ENCODE data around the gene GJA3. TPM values are rescaled to one million over a fixed set of nuclear protein-coding genes. Genes with fewer than 3 reads are reported as not detected.

GJA3 gene
- total RNA-seq, 4 donors from 2014 or later, result 0.11 to 0.54 (median 0.41) TPM

DNA sequence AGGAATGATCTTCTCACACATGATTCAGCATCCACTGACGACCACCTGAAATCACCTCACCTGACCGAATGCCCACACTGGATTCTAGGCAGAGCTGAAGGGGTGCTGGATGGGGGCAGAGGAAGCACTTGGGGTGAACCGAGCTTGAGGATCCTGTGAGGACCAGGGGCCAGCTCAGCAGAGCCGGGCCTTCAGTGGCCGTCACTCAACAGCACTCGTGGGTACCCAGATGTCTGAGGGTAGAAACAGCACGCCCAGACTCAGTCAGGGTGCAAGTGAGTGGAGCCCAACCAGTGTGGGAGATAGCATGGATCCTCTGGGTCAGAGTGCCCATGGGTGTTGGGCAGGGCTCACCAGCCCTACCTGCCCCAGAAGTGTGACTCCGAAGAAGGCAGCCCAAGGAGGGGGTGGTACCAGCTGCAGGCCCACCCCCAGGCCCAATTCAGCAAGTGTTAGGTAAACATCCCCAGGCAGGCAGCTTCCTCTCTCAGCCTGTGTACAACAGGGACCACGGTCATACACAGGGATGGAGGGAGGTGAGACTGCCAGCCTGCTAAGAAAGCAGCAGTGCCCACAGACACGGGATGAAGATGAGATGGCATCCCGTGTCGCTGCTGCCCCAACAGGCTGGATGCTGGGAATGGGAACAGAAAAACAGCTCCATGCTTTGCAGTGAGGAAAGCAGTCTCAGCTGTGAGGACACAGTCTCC, 16.6 kb downstream of the GJA3 start:
- Histone ChIP-seq H3K27me3 (no peaks in the 10 kb centered on the region), H3K27ac (no peak overlapping the region), H3K4me3 (replicated peaks in 1 of 3) (no peak overlapping the region), H3K4me1 (peaks cover 0 to 7% of the 10 kb centered on the region in 2 donors), H3K36me3 (no peaks in the 10 kb centered on the region), H3K9me3 (no peaks in the 10 kb centered on the region)
- intact Hi-C loops (cut with DNase I), result no loop called here
- TF ChIP-seq CTCF (IDR thresholded peaks at IDR 0.05) (no peak), POLR2A (IDR thresholded peaks at IDR 0.05) (no peak)
- DNase-seq, result no peak
- WGBS, 2 donors, result 81 to 83% methylated on average over 12 of the region's 12 CpGs

DNA sequence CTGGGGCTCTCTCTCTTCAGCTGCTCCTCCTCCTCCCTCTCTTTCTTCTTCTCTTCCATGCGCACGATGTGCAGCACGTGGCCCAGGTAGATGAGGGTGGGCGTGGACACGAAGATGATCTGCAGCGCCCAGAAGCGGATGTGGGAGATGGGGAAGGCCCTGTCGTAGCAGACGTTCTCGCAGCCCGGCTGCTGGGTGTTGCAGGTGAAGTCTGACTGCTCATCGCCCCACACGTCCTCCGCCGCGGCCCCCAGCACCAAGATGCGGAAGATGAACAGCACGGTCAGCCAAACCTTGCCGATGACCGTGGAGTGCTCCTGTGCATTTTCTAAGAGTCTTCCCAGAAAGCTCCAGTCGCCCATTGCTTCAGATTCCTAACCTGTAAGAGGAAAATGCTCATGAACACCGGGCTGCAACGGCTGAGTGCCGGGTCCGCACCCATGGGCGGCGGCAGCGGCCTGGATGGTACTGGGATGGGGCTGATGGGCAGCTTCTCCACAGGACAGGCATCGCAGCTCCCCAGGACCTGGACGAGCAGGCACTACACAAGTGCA, 17.8 kb downstream of the GJA3 start:
- no peak for DNase-seq
- no peak overlapping the region for H3K4me3 ChIP-seq (replicated peaks in 1 of 3)
- WGBS, 2 donors, result 84 to 85% methylated on average over 22 to 30 of the region's 30 CpGs
- no peaks in the 10 kb centered on the region for H3K9me3 ChIP-seq
- H3K27ac ChIP-seq, result no peak overlapping the region
- peaks cover 0 to 7% of the 10 kb centered on the region in 2 donors for H3K4me1 ChIP-seq
- TF ChIP-seq CTCF (IDR thresholded peaks at IDR 0.05) (no peak), POLR2A (IDR thresholded peaks at IDR 0.05) (no peak)
- intact Hi-C loops (cut with DNase I), result no loop called here
- no peaks in the 10 kb centered on the region for H3K27me3 ChIP-seq
- H3K36me3 ChIP-seq, result no peaks in the 10 kb centered on the region

- 55 to 78% methylated on average over 28 to 42 of the region's 84 CpGs for WGBS, 2 donors
- Histone ChIP-seq H3K9me3 (no peaks in the 10 kb centered on the region), H3K4me1 (peaks cover 0 to 7% of the 10 kb centered on the region in 2 donors), H3K4me3 (replicated peaks in 1 of 3) (no peak overlapping the region), H3K27ac (no peak overlapping the region), H3K36me3 (no peaks in the 10 kb centered on the region), H3K27me3 (no peaks in the 10 kb centered on the region)
- no peak for DNase-seq
- intact Hi-C loops (cut with DNase I), result no loop called here
- TF ChIP-seq POLR2A (IDR thresholded peaks at IDR 0.05) (no peak), CTCF (IDR thresholded peaks at IDR 0.05) (no peak)
These were observed 18.6 kb downstream of the GJA3 start for GRCh38 chr13:20142023-20142926.

DNA sequence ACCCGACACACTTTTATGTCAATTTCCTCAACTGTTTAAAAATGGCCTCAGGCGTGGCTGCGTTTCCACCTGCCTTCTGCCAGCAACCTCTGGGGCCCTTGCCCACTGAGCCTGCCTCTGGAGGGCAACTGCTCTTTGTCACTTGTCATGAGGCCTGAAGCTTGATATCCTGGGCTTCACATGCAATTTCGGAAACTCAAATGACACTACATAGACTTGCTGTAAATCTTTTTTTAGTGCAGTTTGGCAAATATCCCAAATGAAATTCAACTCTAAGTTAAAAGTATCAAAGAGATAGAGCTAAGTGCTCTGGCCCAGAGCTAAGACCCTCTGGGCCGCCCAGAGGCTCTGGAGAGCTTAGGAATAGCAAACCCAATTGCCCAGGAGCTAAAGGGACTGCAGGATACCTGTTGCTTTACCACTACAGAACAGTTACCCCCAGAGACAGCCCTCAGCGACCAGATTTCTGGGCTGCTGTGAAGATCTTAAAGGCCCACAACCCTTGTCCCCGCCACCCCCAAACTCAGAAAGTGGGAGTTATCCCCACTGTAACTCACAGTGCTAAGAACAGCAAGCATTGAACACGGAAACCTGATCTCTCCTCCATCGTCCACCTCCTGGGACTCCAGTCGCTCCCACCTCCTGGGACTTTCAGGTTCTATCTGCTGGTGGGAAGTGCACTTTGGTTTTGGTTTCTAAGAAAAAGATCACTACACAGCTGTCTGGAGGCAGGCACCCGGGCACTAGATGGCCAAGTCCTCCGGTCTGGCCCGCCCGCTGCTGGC, 19.4 kb downstream of the GJA3 start:
- peaks cover 0 to 7% of the 10 kb centered on the region in 2 donors for H3K4me1 ChIP-seq
- no peak overlapping the region for H3K4me3 ChIP-seq (replicated peaks in 1 of 3)
- no peaks in the 10 kb centered on the region for H3K27me3 ChIP-seq
- no peaks in the 10 kb centered on the region for H3K36me3 ChIP-seq
- no peak for DNase-seq
- 68 to 79% methylated on average over 10 to 14 of the region's 14 CpGs for WGBS, 2 donors
- no peak overlapping the region for H3K27ac ChIP-seq
- intact Hi-C loops (cut with DNase I), result no loop called here
- TF ChIP-seq POLR2A (IDR thresholded peaks at IDR 0.05) (no peak), CTCF (IDR thresholded peaks at IDR 0.05) (no peak)
- H3K9me3 ChIP-seq, result no peaks in the 10 kb centered on the region
